ENCODE data around the gene SUMF1.

DNA sequence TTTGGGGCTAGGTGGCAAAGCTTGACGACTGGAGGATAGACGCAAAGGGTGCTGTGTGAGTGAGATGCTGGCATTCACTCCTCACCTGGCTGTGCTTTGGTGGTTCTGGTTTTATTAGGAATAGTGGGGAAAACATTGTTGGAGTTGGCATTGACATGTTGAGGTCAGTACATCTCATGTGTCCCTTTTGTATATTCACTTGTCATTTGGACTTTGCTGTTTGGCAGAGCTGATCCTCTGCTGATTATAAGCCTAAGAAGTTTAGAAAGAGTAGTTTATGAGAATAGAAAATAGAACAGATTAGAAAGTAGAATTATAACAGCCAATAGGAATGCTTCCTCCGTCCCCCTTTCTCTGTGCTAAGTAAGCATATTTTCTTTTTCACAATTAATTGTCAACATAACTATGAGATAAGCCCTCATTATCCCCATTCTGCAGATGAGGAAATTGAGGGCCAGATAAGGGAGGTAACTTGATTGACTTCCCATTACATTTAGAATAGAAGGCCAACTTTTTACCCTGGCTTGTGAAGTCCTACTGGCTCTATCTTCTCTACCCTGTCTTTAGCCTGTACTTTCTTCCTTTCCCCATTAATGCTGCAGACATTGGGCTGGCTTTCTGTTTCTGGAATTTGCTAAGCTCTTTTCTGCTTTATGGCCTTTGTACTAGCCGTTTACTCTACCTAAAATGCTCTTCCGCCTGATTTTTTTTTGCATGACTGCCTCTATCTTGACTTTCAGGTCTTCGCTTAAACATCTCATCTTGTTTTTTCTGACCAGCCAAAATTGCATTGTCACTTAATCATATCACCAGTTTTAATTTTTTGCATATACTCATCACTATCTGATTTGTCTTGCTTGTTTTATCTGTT is 38.9 kb upstream of the SUMF1 start:
- TF ChIP-seq HDGF (IDR thresholded peaks at IDR 0.05; ENCODE audit: borderline replicate concordance) (no peak), ELF4 (IDR thresholded peaks at IDR 0.05) (no peak), SP1 (IDR thresholded peaks at IDR 0.05) (no peak)

All from HEK293T (cell line).